NCI-H510A treated with DMSO at 0.1 percent for 48 hours (cell line): ENCODE data around the gene C7orf57.

Experiments used
- DNase-seq: peaks from one replicate; lab custom pipeline; 2025; lab: John Stamatoyannopoulos, UW

C7orf57 gene

DNA sequence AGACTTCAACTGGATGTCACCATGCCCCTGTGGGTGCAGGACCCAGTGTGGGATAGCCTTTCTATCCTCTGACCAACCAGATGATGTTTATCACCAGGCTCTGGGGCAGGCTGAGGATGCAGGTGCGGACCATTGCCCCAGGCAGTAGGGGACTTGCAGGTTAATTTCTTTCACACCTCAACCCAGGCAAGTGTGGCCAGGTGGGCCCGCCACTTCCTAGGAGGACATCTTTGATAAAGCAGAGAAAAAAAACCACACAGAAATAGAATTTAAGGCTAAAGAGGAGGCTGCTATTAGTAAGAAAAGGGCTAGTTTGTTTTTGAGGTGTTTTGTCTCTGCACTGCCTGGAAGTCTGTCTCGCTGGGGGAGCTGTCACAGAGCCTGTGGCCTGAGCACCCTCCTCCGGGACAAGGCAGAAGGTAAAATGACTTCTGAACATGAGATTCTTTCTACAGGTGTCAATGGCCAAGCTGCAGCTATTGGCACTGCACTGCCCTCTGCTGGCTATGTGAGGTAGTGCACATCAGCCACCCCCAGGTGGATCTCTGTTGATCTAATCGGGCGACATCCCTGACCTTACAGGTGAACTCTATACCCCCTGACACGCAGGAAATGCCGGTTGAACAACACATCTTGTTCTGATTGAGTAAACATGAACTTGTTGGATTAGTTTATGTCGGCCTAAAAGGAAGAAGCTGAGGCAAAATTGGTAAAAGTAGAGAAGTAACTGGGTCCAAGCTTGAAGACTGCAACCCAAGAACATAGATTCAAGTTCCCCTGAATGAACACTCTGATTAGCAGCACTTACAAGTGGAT lies 74.7 kb downstream of the C7orf57 start:
- DNase-seq: peak; percentile 81

DNA sequence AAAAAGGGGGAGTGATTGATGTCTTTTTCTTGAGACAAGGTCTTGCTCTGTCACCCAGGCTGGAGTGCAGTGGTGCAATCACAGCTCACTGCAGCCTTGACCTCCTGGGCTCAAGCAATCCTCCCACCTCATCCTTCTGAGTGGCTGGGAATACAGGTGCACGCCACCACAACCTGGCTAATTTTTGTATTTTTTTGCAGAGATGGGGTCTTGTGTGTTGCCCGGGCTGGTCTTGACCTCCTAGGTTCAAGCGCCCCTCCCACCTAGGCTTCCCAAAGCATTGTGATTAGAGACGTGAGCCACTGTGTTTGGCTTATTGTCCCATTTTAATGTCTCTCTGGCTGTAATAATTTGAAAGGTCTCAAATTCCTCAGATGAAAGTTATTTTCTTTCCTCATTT lies 75.5 kb downstream of the C7orf57 start:
- no peak for DNase-seq
